Liver (tissue), 9 donors: ENCODE data around the gene TAF1B. TPM values are rescaled to one million over a fixed set of nuclear protein-coding genes. Genes with fewer than 3 reads are reported as not detected.

ENCODE experiments used
- DNase-seq: peaks from one replicate; pipeline ENCODE4 v3.0.0-alpha.2; 2017; ENCODE audit warnings: low spot score
- H3K27ac ChIP-seq, 2 donors: one replicate each; pipeline ENCODE4 v1.7.0; 2013; ENCODE audit warnings: inconsistent platforms in 2 of 2, low read length in 2 of 2, control low read depth in 1 of 2, low read depth in 1 of 2, mild to moderate bottlenecking in 1 of 2
- H3K27me3 ChIP-seq, 4 donors: one replicate each; pipeline versions ENCODE4 v1.6.1 to v1.7.0; 2013; ENCODE audit warnings: low read length in 3 of 4, inconsistent platforms in 1 of 4, mild to moderate bottlenecking in 1 of 4, moderate library complexity in 1 of 4; ENCODE audit not compliant: control insufficient read depth in 4 of 4, insufficient read depth in 4 of 4
- H3K36me3 ChIP-seq, 4 donors: one replicate each; pipeline versions ENCODE4 v1.6.1 to v1.7.0; 2013; ENCODE audit warnings: low read length in 3 of 4, mild to moderate bottlenecking in 3 of 4, low read depth in 1 of 4, moderate library complexity in 1 of 4; ENCODE audit not compliant: control insufficient read depth in 4 of 4, insufficient read depth in 3 of 4
- H3K4me1 ChIP-seq, 4 donors: one replicate each; pipeline versions ENCODE4 v1.6.1 to v1.7.0; 2013; ENCODE audit warnings: low read length in 3 of 4, mild to moderate bottlenecking in 3 of 4, moderate library complexity in 1 of 4; ENCODE audit not compliant: control insufficient read depth in 4 of 4, insufficient read depth in 4 of 4
- H3K4me3 ChIP-seq, 3 donors: one replicate each; pipeline versions ENCODE4 v1.6.1 to v1.7.0; 2013; ENCODE audit warnings: low read length in 3 of 3, control low read depth in 1 of 3, low read depth in 1 of 3, mild to moderate bottlenecking in 1 of 3
- H3K9ac ChIP-seq, 2 donors: one replicate each; pipeline ENCODE4 v1.7.0; 2013; ENCODE audit warnings: low read length in 2 of 2, mild to moderate bottlenecking in 2 of 2, moderate library complexity in 2 of 2, control low read depth in 1 of 2, low read depth in 1 of 2
- H3K9me3 ChIP-seq, 4 donors: one replicate each; pipeline versions ENCODE4 v1.6.1 to v1.7.0; 2013; ENCODE audit warnings: low read length in 3 of 4; ENCODE audit not compliant: control insufficient read depth in 4 of 4
- FOXA1 ChIP-seq: IDR thresholded peaks from 2 replicates; pipeline ENCODE4 v1.6.1; 2016; ENCODE audit warnings: antibody characterized with exemption
- FOXA2 ChIP-seq: IDR thresholded peaks from 2 replicates; pipeline ENCODE4 v1.6.1; 2016; ENCODE audit warnings: antibody characterized with exemption
- GABPA ChIP-seq, 2 donors: IDR thresholded peaks in 1 of 2; conservative IDR thresholded peaks in 1 of 2; 2 replicates each; pipeline ENCODE4 v1.6.1; 2016; ENCODE audit warnings: antibody characterized with exemption in 2 of 2, mild to moderate bottlenecking in 1 of 2, moderate library complexity in 1 of 2
- HNF4A ChIP-seq, 2 donors: conservative IDR thresholded peaks; 2 replicates each; pipeline ENCODE4 v1.6.1; 2016; ENCODE audit warnings: antibody characterized with exemption in 2 of 2, mild to moderate bottlenecking in 2 of 2
- HNF4G ChIP-seq: IDR thresholded peaks from 2 replicates; pipeline ENCODE4 v1.6.1; 2016; ENCODE audit warnings: antibody characterized with exemption
- JUND ChIP-seq, 2 donors: IDR thresholded peaks; 2 replicates each; pipeline ENCODE4 v1.6.1; 2016; ENCODE audit warnings: antibody characterized with exemption in 2 of 2
- NR2F2 ChIP-seq: IDR thresholded peaks from 2 replicates; pipeline ENCODE4 v1.6.1; 2016; ENCODE audit warnings: antibody characterized with exemption
- RAD21 ChIP-seq, 2 donors: IDR thresholded peaks; 2 replicates each; pipeline ENCODE4 v1.6.1; 2016; ENCODE audit warnings: antibody characterized with exemption in 2 of 2, mild to moderate bottlenecking in 2 of 2
- RXRA ChIP-seq, 2 donors: IDR thresholded peaks; 2 replicates each; pipeline ENCODE4 v1.6.1; 2017 to 2018; ENCODE audit warnings: antibody characterized with exemption in 2 of 2, mild to moderate bottlenecking in 1 of 2
- TAF1 ChIP-seq: conservative IDR thresholded peaks from 2 replicates; pipeline ENCODE4 v1.6.1; 2016; ENCODE audit warnings: antibody characterized with exemption, mild to moderate bottlenecking
- WGBS: extraction: QIAGEN DNeasy Blood & Tissue Kit; methylation state at CpG from one replicate; pipeline ENCODE4 v1.1.7; 2013; 5-methylcytosine and 5-hydroxymethylcytosine counted together
- polyA plus RNA-seq, 2 donors: library from polyadenylated mRNA; stranded (reverse) in 1 of 2; unstranded in 1 of 2; fragments of 200-250 nt in 1 of 2; fragments of >200 nt in 1 of 2; fragmentation: Nextera tagmentation in 1 of 2; extraction: Ambion mirVana in 1 of 2; gene quantifications; one replicate each; pipeline versions ENCODE4 v1.2.1 to v1.2.3, GENCODE V29; 2013 to 2015
- total RNA-seq, 2 donors: library from RNA; depleted of rRNA; stranded (reverse); fragments of >200 nt; gene quantifications; one replicate each; pipeline ENCODE4 v1.2.3, GENCODE V29; 2014
- TF ChIP-seq, protein P1 (sequence below): IDR thresholded peaks from 2 replicates; pipeline ENCODE4 v1.6.1; 2016; ENCODE audit warnings: antibody characterized with exemption, mild to moderate bottlenecking
- TF ChIP-seq, protein P2 (sequence below): IDR thresholded peaks from 2 replicates; pipeline ENCODE4 v1.6.1; 2016; ENCODE audit warnings: antibody characterized with exemption
- TF ChIP-seq, protein P3 (sequence below): IDR thresholded peaks from 2 replicates; pipeline ENCODE4 v1.6.1; 2016; ENCODE audit warnings: antibody characterized with exemption
- donor health status: healthy.
- donor health status: healthy.
- donor health status: healthy.
- donor health status: healthy.
- donor health status: healthy.

Gene TAF1B
- total and polyA plus RNA-seq, 4 donors, result 3.1 to 17.2 (median 5.6) TPM

DNA sequence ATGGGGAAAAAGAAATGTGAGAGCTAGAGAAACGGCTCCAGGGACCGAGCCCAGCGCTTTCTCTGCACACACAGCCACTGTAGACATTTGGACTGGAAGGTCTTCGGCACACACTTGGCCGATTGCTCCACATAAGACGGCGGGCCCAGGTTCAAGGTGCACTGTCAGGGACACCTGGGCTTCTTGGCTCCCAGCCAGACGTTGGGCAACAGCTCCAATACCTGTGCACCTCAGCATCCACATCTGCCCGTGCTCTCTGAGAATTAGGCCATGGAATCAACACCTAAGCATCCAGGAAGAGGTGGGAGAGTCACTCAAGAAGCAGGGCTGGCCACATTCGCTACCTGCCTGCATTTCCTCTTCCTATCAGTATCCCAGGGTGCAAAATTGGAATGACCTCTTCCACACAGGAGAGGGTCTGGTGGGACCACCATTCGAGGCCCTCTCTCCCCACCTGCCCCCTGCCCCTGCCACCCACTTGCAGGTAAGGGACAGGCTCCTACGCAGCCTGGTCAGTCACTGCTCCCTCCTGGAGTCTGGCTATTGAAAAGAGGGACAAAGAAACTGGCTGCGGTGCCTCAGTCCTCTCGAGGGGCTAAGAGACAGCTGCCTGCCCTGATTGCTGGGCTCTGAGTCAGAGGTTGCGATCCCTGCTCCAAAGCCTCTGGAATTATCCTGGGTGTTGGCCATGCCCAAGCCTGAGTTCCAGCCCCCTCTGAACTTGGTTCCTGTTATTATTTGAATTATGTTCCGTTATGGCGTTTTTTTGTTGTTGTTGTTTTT, 40.1 kb upstream of the TAF1B start:
- H3K27me3 ChIP-seq, result no peaks in the 10 kb centered on the region
- DNase-seq, result no peak
- 65% methylated on average over 17 of the region's 17 CpGs for WGBS
- no peaks in the 10 kb centered on the region for H3K9me3 ChIP-seq
- H3K4me1 ChIP-seq, result peaks cover 0 to 6% (median 0%) of the 10 kb centered on the region in 4 donors
- H3K36me3 ChIP-seq, result no peaks in the 10 kb centered on the region
- TF ChIP-seq HNF4G, result no peak
- TF ChIP-seq JUND (IDR thresholded peaks at IDR 0.05), result no peak
- no peak for TF ChIP-seq HNF4A (conservative IDR thresholded peaks at IDR 0.05)
- no peak for TF ChIP-seq RAD21 (IDR thresholded peaks at IDR 0.05)
- TF ChIP-seq, protein P1, sequence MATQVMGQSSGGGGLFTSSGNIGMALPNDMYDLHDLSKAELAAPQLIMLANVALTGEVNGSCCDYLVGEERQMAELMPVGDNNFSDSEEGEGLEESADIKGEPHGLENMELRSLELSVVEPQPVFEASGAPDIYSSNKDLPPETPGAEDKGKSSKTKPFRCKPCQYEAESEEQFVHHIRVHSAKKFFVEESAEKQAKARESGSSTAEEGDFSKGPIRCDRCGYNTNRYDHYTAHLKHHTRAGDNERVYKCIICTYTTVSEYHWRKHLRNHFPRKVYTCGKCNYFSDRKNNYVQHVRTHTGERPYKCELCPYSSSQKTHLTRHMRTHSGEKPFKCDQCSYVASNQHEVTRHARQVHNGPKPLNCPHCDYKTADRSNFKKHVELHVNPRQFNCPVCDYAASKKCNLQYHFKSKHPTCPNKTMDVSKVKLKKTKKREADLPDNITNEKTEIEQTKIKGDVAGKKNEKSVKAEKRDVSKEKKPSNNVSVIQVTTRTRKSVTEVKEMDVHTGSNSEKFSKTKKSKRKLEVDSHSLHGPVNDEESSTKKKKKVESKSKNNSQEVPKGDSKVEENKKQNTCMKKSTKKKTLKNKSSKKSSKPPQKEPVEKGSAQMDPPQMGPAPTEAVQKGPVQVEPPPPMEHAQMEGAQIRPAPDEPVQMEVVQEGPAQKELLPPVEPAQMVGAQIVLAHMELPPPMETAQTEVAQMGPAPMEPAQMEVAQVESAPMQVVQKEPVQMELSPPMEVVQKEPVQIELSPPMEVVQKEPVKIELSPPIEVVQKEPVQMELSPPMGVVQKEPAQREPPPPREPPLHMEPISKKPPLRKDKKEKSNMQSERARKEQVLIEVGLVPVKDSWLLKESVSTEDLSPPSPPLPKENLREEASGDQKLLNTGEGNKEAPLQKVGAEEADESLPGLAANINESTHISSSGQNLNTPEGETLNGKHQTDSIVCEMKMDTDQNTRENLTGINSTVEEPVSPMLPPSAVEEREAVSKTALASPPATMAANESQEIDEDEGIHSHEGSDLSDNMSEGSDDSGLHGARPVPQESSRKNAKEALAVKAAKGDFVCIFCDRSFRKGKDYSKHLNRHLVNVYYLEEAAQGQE, result no peak
- TF ChIP-seq, protein P2, sequence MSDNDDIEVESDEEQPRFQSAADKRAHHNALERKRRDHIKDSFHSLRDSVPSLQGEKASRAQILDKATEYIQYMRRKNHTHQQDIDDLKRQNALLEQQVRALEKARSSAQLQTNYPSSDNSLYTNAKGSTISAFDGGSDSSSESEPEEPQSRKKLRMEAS, result no peak
- no peak for TF ChIP-seq FOXA2
- no peak for TF ChIP-seq RXRA (IDR thresholded peaks at IDR 0.05)
- H3K27ac ChIP-seq, result no peak overlapping the region
- no peak overlapping the region for H3K9ac ChIP-seq
- H3K4me3 ChIP-seq, result no peak overlapping the region

DNA sequence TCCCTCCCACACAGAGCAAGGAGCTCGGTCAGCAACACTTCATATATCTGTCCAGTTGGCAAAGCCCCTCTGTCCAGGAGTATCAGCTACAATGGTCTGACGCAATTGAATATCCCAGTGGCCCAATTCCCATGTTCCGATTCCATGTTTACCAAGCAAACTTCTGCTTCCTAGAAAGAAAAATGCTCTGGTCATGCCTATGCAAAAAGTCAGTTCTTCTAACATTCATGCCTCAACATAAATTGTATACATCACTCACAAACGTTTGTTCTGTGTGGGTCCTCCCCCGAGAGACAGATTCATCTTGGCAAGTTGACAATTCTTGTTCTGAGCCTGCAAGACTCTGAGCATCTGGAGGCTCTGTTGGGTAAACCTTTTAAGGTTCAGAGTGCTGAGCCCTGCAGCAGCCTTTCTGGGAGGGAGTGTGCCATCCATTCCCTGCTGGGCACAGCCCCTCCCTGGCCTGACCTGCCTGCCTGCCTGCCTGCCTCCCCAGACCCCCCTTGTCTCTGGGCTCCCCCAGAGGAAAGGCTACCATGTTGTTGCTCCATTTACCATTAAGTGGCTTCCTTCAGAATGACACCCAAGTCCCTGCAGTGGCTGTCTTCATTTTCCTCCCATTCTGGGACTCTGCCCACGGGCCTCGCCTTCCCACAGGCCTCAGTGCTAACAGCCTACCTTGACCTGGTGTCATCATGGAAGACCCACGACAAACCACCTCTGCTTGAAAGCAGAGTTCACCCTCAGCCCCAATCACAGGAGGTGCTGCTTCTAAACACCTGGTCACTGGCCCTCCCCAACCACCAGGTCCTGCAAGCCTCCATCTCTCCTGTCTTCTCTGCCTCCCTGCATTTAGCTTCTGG, 37.6 kb upstream of the TAF1B start:
- Histone ChIP-seq H3K4me3 (no peak overlapping the region), H3K4me1 (peaks cover 0 to 3% (median 0%) of the 10 kb centered on the region in 4 donors), H3K27ac (no peak overlapping the region), H3K9ac (no peak overlapping the region), H3K27me3 (no peaks in the 10 kb centered on the region), H3K36me3 (no peaks in the 10 kb centered on the region), H3K9me3 (no peaks in the 10 kb centered on the region)
- TF ChIP-seq, protein P3, sequence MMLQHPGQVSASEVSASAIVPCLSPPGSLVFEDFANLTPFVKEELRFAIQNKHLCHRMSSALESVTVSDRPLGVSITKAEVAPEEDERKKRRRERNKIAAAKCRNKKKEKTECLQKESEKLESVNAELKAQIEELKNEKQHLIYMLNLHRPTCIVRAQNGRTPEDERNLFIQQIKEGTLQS, result no peak
- TF ChIP-seq TAF1, result no peak
- peak; percentile 34 for TF ChIP-seq FOXA2
- no peak for TF ChIP-seq NR2F2
- no peak for DNase-seq
- 58% methylated on average over 8 of the region's 8 CpGs for WGBS

DNA sequence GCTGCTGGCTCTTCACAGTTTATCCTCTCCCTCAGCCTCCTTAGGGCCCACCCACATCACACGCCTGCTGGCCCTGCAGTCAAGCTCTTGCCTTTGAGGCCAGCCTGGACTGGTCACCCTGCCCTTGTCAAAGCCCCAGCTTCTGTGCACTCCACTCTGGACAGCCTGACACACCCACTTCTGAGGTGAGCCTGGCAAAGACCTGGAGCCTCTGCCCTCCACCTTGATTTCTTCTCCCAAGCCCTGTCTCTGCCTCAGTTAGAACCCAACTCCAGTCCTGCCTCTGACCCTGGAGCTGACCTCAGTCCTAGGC, 37.0 kb upstream of the TAF1B start:
- no peak for DNase-seq

More for the DNA sequence above, 37.0 kb upstream of the TAF1B start:
- H3K27ac ChIP-seq, result no peak overlapping the region
- WGBS, result 95% methylated on average over 1 of the region's 1 CpG
- H3K9me3 ChIP-seq, result no peaks in the 10 kb centered on the region
- H3K9ac ChIP-seq, result no peak overlapping the region
- no peaks in the 10 kb centered on the region for H3K27me3 ChIP-seq
- TF ChIP-seq, protein P2, result no peak
- TF ChIP-seq RAD21 (IDR thresholded peaks at IDR 0.05), result no peak
- no peak for TF ChIP-seq FOXA2
- TF ChIP-seq GABPA (IDR thresholded peaks at IDR 0.05 in 1 of 2, conservative IDR thresholded peaks at IDR 0.05 in 1 of 2), result no peak
- TF ChIP-seq HNF4G, result no peak
- TF ChIP-seq FOXA1, result no peak
- TF ChIP-seq, protein P3, result no peak
- no peak for TF ChIP-seq NR2F2
- no peak for TF ChIP-seq HNF4A (conservative IDR thresholded peaks at IDR 0.05)
- TF ChIP-seq TAF1, result no peak
- TF ChIP-seq JUND (IDR thresholded peaks at IDR 0.05), result no peak
- TF ChIP-seq RXRA (IDR thresholded peaks at IDR 0.05), result no peak
- no peaks in the 10 kb centered on the region for H3K36me3 ChIP-seq
- H3K4me1 ChIP-seq, result peaks cover 0 to 3% (median 0%) of the 10 kb centered on the region in 4 donors
- H3K4me3 ChIP-seq, result no peak overlapping the region
